GM18858 (cell line): ENCODE data around the gene SMIM35.

Experiments
- ATAC-seq: cut with Tn5 transposase; IDR thresholded peaks from one replicate; pipeline ENCODE4 v1.9.1; 2021; ENCODE audit not compliant: unreplicated experiment

SMIM35 gene

DNA sequence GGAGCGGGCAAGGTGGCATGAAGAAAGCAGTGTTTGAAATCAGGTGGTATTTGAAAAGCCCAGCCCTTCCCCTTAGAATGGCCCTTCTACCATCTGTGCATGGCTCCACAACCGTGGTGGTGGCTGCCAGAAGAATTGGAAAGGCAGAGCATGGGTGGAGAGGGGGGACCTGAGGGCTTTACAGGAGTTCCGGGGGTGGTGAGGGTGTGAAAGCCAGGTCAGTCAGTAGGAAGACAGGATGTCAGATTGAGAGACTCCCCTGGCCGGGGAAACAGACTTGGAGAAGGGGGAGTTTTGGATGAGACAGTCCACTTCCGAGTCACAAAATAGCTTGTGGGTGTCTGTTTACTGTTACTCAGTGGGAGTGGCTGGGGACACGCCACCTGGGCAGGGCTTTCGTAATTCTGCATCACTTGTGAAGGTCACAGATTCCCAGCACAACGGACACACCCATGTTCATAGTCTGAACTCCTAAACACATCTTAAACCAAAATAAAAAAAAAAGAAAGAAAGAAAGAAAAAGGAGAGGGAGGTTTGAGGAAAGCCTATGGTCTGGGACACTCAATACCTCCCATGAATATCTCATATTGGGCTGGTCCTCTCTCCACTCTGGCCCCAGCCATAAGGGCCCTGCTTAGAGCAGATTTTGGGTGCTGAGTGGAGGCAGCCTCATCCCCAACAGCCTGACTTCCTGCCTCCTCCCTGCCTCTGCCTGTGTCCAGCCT, 24.4 kb upstream of the SMIM35 start:
- no peak for ATAC-seq

DNA sequence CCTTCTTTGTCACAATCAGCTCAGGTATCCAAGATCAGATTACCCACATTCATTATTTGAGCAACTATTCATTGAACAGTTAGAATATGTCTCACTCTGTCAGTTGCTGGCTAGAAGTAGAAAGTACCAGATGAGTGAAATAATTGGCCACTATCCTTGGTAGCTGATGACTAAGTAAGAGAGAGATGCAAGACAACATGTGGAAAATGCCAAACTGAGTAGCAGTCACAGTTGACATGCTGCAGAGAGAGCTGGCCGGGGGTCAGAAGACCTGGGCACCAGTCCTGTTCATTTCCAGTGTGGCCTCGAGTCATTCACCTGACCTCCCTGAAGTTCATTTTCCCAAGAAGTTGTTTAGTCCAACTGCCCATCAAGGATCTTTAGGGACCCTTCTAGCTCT, 22.5 kb upstream of the SMIM35 start:
- ATAC-seq, result no peak

DNA sequence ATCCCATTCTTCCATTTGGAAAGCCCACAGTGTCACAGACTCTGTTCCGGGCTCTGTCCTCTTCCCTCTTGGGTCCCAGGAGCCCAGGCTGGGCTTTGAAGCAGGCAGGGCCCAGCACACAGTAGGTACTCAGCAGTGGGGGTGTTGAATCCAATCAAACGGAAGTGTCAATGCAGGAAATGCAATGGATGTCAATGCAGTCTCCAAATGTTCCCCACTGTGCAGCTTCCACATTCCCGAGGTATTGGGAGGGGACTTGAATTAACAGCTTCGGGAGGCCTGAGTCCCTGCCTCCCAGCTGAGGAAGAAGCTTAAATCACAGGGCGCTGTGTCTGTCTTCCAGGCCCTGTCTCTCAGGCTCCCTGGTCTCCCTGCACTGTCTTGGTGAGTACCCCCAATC, 21.8 kb upstream of the SMIM35 start:
- ATAC-seq, result no peak

DNA sequence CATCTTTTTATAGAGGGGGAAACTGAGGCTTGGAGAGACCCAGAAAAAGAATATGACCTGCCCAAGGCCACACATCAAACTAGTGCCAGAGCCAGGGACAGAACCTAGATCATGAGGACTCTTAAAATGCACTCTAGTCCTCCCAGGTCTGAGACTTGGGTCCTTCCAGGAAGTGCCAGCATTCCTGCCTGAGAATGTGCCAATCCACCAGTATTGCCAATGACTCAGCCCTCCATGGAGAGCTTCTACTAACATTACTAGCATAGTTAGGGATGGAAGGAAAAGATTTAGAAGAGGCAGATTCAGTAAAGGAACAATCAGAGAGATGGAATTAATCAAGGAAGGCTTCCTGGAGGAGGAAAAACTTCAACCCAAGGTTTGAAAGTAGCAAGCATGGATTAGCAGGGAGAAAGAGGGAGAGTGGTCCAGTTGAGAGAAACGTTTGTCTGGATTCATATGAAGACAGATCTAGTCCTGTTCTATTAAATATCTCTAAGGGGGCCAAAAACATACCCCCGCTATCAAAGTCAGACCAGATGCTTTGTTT, 20.1 kb upstream of the SMIM35 start:
- ATAC-seq, result no peak

DNA sequence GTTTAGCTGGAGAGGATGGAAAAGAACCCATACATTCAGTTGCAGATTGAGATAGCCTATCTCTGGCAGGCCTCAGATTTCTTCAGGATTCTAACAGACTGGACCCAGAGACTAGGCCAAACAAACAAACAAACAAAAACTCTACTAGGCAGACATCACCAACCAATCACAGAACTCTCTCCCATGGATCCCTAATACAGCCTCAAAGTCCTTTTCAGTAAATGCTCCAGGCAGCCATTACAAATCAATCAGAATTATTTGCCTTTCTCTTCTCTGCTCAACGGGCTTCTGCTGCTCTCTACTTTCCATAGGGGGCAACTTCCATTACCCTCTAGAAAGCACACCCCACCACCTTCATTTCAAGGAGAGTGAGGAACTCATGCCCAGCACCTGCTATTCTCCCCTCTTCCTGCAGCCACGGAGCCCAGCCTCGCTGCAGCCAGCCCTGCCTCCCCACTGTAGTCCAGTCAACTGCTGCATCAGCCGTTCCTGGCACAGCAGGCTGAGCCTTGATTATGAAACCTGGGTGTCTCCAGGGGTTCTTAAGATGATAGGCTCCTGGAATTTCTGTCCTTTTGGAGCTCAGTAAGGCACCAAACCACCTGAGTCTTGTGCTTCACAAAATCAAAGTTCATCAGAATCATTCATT, 19.0 kb upstream of the SMIM35 start:
- no peak for ATAC-seq

DNA sequence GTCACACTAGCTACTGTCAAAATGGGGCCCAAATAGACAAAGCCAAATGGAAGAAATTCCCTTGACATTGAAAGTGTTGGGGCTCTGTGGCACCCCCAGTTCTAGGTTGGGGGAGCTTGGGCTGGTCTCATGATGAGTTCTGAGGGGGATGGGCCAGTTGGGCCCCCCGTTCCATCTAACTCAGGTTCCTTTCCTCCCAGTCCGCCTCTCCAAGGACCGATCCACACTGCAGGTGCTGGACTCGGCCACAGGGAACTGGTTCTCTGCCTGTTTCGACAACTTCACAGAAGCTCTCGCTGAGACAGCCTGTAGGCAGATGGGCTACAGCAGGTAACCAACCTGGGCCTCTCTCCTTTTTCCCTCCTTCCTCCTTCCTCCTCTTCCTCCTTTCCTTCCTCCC, 17.7 kb upstream of the SMIM35 start:
- ATAC-seq, result no peak

DNA sequence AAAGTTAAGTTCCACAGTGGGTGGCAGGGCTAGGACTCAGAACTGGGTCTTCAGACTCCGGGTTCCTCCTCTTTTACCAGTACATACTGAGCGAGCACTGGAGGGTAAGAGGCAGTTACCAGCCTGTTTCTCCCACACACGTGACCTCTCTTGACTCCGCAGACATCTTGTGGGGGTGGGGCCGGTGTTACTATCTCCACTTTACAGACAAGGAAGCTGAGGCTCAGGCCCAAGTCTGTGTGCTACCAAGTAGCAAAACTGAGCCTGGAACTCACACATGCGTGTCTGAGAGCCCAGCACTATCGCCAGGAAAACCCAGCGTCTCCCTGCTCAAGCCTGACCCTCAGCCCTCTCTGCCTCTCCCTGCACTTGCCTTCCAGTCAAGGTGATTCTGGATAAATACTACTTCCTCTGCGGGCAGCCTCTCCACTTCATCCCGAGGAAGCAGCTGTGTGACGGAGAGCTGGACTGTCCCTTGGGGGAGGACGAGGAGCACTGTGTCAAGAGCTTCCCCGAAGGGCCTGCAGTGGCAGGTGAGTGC, 16.0 kb upstream of the SMIM35 start:
- ATAC-seq, result no peak

DNA sequence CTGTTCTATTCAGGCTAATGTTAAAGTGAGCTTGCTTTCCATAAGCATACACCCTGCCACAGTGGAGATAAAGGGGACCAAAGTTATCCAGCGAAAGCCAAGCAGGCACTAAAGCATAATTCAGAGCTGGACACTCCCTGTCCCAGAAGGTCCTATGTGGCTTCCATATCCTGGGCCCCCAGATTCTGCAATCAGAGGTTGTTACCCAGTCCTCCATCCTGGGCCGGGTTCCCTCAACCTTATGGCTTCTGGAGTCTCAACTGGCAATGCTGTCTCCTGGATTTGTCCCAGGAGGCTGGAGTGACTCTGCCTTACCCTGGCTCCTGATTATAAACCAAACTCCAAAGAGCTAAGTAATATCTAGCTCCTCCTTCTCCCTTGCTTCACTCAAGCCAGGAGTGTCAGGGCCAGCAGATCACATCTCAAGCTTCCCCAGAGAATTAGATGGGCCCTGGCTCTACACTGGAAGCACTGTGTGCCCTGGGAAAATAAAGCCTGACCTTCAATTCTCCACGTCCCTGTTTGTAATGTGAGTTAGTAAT, 14.0 kb upstream of the SMIM35 start:
- no peak for ATAC-seq

DNA sequence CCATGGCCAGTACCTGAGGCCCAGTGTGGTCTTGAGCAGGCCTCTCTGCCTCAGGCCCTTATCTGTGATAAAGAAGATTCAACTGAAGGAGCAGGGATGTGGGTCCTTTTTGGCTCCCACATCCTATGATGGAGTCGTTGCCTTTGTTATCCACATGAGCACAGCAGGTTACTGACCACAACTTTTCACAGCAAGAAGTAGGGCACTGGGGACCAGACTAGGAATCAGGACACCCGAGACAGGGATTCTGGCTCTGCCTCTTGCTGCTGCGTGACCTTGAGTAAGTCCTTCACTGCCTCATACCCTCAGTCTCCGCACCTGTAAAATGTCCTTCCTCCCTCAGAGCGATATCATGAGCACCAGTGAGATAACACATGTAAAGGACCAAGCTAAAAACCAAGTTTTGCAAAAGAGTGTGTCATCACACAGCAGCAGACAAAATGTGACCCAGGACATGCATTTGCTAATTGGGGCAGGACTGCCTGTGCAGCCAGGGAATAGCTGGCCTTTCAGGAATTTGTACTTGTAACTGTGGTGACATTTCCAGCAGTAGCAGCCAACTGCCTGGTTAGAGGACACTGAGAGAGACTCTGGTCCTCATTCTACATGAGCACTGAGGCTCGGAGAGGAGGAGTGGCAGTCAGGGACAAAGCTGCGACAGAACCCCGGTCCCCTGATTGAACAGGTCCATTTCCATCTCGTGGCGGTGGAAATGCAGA, 13.2 kb upstream of the SMIM35 start:
- ATAC-seq, result no peak

DNA sequence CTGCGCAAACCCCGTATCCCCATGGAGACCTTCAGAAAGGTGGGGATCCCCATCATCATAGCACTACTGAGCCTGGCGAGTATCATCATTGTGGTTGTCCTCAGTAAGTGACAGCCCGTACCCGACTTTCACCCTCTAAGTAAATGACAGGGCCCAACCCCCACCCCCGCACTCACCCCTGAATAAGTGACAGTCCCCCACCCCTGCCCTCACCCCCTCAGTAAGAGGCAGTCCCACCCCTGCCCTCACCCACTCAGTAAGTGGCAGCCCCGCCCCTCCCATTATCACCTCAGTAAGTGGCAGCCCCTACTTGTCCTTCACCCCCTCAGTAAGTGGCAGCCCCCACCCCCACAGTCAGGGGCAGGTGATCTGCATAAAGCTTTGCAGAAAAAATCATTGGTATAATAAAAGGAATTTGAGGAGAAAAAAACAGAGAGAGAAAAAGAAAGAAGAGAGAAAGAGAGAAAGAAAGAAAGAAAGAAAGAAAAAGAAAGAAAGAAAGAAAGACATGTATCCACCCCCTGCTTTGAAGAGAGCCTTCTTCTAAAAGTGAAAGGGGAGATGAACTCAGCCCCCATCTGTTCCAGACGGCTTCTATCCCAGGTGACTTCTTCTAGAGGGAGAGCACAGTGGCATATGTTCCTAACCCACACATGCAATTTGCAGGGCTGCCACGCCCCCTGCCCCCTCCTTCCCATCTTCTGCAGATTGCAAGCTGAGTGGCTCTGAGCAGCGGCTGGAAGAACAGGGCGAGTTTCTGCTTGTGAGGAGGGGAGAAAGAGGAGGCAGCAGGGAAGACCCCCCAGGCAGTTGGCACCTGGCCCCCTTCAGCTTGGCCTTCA, 12.5 kb upstream of the SMIM35 start:
- ATAC-seq, result no peak

DNA sequence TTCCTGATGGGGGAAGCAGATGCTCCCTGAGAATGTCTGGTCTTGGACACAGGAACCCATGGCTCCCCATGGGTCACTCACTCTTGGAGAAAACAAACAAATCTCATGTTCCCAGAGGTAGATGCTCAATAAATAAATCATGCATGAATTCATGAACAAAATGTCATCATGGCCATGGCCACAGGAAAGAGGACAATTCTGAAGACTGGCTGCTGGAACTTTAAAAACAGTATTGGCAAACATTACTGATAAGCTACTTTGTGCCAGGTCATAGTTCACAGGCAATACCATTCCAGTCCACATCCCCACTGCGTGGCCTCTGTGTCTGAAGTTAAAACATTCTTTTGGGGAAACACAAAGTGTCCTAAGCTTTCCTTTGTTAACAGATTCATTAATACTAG, 9.2 kb upstream of the SMIM35 start:
- no peak for ATAC-seq

DNA sequence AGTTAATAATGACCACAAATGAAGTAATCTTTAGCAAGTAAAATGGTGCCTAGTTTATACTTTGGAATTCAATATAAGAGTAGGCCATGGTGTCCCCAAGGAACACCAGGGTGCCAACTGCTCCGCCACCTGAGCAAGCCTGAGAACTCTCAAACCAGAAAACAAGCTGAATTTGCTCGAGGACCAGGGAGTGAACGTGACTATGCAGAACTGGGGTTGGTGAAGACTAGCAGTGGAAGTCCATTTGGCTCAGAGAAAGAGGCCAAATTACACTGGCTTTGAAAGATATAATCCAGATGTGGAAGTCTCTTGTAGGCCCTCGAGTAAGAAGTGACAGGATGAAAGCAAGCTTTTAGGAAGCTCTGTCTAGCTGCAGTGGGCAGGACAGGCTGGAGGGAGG, 8.7 kb upstream of the SMIM35 start:
- no peak for ATAC-seq

DNA sequence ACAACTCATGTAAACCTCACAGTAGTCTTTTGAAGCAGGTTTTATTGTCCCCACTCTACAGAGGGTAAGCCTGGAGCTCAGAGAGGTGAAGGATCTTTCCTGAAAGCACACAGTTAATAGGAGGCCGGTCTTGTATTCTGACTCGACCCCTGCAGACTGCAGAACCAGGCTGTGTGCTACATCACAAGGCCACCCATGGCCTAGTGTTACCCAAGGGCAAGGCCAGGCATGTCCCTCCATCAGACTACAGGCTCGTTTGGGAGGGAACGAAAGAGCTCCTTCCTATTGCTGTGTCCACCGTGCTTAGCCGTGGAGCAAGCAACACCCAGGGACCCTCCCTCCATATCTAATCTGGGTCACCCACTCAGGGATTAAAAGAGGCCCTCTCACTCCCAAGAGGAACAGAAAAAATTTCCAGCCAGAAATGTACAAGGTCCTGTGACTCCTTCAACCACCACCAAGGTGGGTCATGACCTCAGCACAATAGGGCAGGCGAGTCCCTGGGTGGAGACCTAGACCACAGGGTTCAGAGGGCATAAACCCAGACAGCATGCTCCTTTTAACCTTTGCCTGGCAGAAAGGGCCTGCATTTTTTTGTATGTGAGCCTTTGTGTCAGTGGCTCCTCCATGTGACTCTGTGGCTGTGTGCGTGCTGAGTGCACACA, 6.3 kb upstream of the SMIM35 start:
- ATAC-seq, result no peak

DNA sequence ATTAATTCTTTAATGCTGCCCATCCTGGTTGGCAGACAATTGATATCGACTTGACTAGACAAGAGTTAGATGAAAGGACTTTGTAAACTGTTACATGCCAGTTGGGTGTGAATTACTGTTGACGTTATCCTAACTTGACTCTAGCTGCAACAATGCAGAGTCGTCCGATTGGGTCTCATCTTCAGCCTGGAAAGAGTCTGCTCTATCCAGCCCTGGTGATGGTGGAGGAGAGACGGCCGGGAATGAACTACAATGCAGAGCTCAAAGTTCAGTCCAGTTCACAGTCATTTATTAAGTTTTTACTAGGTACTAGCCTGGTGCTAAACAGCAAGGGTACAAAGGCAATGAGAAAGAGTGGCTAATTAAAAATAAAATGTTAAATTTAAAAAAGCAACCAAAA, 4.9 kb upstream of the SMIM35 start:
- no peak for ATAC-seq

DNA sequence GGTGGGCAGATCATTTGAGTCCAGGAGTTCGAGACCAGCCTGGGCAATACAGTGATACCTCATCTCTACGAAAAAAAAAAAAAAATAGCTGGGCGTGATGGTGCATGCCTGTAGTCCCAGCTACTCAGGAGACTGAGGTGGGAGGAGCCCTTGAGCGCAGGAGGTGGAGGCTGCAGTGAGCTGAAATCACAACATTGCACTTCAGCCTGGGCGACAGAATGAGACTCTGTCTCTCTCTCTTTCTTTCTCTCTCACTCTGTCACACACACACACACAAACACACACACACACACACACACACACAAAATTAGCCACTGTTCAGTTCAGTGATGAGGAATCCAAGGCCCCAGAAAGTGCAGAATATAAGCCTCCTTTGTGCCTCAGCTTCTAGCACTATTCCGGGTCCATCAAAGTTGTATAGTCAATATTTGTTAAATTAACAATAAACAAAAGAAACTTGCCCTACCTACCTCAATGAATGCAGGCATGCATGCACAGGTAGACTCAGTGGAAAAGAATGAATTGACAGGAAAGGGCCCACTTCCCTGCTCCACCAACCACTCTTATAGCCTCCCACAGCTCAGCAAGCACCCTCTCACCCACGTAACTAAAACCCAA, 3.9 kb upstream of the SMIM35 start:
- no peak for ATAC-seq

DNA sequence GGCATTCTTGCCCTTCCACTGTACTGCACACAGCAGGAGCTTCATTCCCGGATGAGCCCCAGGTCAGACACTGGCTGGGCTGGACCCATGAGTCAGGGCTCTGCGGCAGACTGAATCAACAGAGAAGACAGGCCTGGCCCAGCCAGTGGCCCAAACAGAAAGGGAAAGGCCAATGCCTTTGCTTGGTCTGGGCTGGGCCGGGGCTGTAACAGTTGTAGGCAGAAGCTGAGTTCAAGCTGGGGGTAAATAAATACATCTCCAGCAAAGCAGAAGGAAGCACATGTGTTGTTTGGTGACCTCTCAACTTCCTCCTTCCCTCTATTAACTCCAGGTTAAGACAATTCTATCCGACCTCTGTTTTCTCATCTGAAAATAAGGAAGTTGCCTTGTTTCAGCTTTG, 1.8 kb upstream of the SMIM35 start:
- ATAC-seq, result no peak

DNA sequence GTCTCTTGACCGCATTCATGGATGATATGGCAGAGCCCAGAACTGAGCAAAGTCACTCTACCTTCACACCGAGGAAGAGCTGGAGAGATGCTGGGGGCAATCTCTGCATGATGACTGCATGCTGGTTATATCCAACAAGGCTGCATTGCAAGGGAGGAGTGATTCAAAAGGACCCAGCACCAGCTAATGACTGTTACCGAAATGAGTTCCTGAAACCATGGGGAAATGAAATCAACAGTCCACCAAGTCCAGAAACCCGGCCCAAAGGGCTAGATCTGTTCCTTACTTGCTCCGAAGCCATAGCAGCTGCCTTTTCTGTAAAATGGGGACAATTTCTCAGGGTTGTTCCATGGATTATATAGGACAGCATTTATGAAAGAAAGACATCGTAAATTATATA, 1.2 kb upstream of the SMIM35 start:
- ATAC-seq, result no peak

DNA sequence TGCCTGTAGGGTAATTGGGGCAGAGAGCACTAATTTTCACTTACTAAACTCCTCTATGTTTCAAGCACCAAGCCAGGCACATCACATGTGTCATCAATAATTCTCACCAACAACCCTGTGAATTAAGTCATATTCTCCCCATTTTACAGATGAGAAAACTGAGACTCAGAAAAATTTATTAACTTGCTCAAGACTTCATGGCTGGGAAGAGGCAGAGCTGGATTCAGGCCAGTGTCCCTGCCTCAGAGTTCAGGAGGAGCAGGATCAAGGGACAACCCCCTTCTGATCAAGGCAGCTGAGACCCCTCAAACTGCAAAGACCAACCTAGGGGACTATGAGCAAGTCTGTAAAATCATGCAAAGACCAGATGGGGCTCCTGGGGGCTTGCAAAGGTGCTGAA, 2.1 kb downstream of the SMIM35 start:
- no peak for ATAC-seq

DNA sequence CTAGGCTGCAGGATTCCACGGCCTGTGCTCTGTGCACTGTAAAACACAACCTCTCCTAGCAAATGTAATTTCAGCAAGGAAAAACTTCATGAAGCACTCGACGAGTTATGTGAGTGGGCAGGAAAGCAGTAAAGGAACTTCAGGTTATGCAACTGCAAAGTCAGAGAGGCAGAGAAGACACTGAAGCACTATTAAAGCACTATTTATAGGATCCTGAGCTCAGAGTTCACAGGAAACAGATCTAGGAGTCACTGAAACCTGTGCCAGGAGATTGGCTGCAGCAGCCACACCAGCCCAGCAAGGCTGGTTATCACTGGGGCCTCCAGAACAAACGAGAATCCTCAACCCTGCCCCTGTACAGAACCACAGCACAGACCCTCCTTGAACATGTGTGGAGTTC, 2.5 kb downstream of the SMIM35 start:
- no peak for ATAC-seq
